Neuronal stem cell (in vitro differentiated cells): Measurements from ENCODE around the gene FBXL13.

ENCODE experiments used
- DNase-seq: peaks from one replicate; pipeline ENCODE4 v3.0.0-alpha.2; 2013; ENCODE audit warnings: low spot score
- H2AFZ ChIP-seq: one replicate; pipeline ENCODE4 v1.6.1; 2013; ENCODE audit warnings: mild to moderate bottlenecking, low read length, inconsistent platforms
- H2AK5ac ChIP-seq: 2 replicates; pipeline ENCODE4 v1.6.1; 2013; ENCODE audit warnings: low read depth, mild to moderate bottlenecking, inconsistent platforms, low read length, moderate library complexity, mixed read lengths
- H2BK120ac ChIP-seq: 2 replicates; pipeline ENCODE4 v1.6.1; 2013; ENCODE audit warnings: low read depth, mild to moderate bottlenecking, inconsistent platforms, low read length, moderate library complexity, mixed read lengths
- H2BK12ac ChIP-seq: one replicate; pipeline ENCODE4 v1.6.1; 2013; ENCODE audit warnings: low read length, inconsistent platforms
- H2BK15ac ChIP-seq: 2 replicates; pipeline ENCODE4 v1.6.1; 2013; ENCODE audit warnings: mild to moderate bottlenecking, low read length, inconsistent platforms, mixed read lengths
- H2BK5ac ChIP-seq: one replicate; pipeline ENCODE4 v1.6.1; 2013; ENCODE audit warnings: inconsistent platforms, mild to moderate bottlenecking, low read length, moderate library complexity
- H3K14ac ChIP-seq: one replicate; pipeline ENCODE4 v1.6.1; 2013; ENCODE audit warnings: low read length, inconsistent platforms
- H3K18ac ChIP-seq: 2 replicates; pipeline ENCODE4 v1.6.1; 2013; ENCODE audit warnings: low read length, inconsistent platforms
- H3K23ac ChIP-seq: 2 replicates; pipeline ENCODE4 v1.6.1; 2013; ENCODE audit warnings: low read depth, mild to moderate bottlenecking, mixed read lengths, low read length, inconsistent platforms; ENCODE audit not compliant: poor library complexity
- H3K27ac ChIP-seq: replicated peaks from 3 replicates; pipeline ENCODE4 v1.5.1; 2013; ENCODE audit warnings: low read length, inconsistent platforms
- H3K27me3 ChIP-seq, 3 experiments: 2 replicates each; pipeline ENCODE4 v1.6.1; 2013; ENCODE audit warnings: low read length in 3 of 3, mild to moderate bottlenecking in 2 of 3, inconsistent platforms in 1 of 3, low read depth in 1 of 3, mixed read lengths in 1 of 3, moderate library complexity in 1 of 3; ENCODE audit not compliant: control insufficient read depth in 3 of 3, insufficient read depth in 3 of 3
- H3K36me3 ChIP-seq, 2 donors: replicated peaks in 1 of 2; 2 replicates each; pipeline ENCODE4 v1.6.1; 2013; ENCODE audit warnings: low read length in 2 of 2; ENCODE audit not compliant: control insufficient read depth in 2 of 2, insufficient read depth in 2 of 2
- H3K4ac ChIP-seq: 2 replicates; pipeline ENCODE4 v1.6.1; 2013; ENCODE audit warnings: inconsistent platforms, mild to moderate bottlenecking, low read length, moderate library complexity
- H3K4me1 ChIP-seq, 2 donors: 1 replicate in 1 of 2; 2 replicates in 1 of 2; pipeline ENCODE4 v1.6.1; 2013; ENCODE audit warnings: low read length in 2 of 2, low read depth in 1 of 2; ENCODE audit not compliant: control insufficient read depth in 2 of 2, insufficient read depth in 1 of 2
- H3K4me2 ChIP-seq: one replicate; pipeline ENCODE4 v1.6.1; 2013; ENCODE audit warnings: mild to moderate bottlenecking, low read length, inconsistent platforms; ENCODE audit not compliant: insufficient read depth, poor library complexity, severe bottlenecking
- H3K4me3 ChIP-seq, 2 donors: 2 replicates each; pipeline ENCODE4 v1.5.1; 2013; ENCODE audit warnings: low read length in 2 of 2, mild to moderate bottlenecking in 2 of 2, inconsistent platforms in 1 of 2, moderate library complexity in 1 of 2
- H3K79me1 ChIP-seq: one replicate; pipeline ENCODE4 v1.6.1; 2013; ENCODE audit warnings: low read depth, mild to moderate bottlenecking, inconsistent platforms, low read length, moderate library complexity
- H3K9ac ChIP-seq: one replicate; pipeline ENCODE4 v1.6.1; 2013; ENCODE audit warnings: mild to moderate bottlenecking, low read depth, low read length, inconsistent platforms; ENCODE audit not compliant: poor library complexity
- H3K9me3 ChIP-seq, 2 donors: replicated peaks in 1 of 2; 2 replicates each; pipeline versions ENCODE3 to v1.6.1; 2013; ENCODE audit warnings: low read length in 2 of 2, mild to moderate bottlenecking in 2 of 2, inconsistent platforms in 1 of 2, low read depth in 1 of 2, mixed read lengths in 1 of 2, moderate library complexity in 1 of 2; ENCODE audit not compliant: control insufficient read depth in 2 of 2, insufficient read depth in 1 of 2
- H4K8ac ChIP-seq: one replicate; pipeline ENCODE4 v1.6.1; 2013; ENCODE audit warnings: low read depth, mild to moderate bottlenecking, inconsistent platforms, low read length, moderate library complexity
- H4K91ac ChIP-seq: one replicate; pipeline ENCODE4 v1.6.1; 2013; ENCODE audit warnings: low read length, low read depth, mild to moderate bottlenecking, inconsistent platforms; ENCODE audit not compliant: poor library complexity
- WGBS, 2 donors: extraction: QIAGEN DNeasy Blood & Tissue Kit; methylation state at CpG; one replicate each; pipeline ENCODE4 v1.1.7; 2013; ENCODE audit warnings: missing lambda C conversion rate in 2 of 2, mixed read lengths in 1 of 2; ENCODE audit not compliant: insufficient read length in 2 of 2, insufficient replicate concordance in 1 of 2; ENCODE audit errors: extremely low coverage in 2 of 2; 5-methylcytosine and 5-hydroxymethylcytosine counted together

Gene FBXL13

GRCh38 chr7:102976493-102976892 is 98.1 kb downstream of the FBXL13 start:
- no peak overlapping the region for H3K18ac ChIP-seq
- no peak overlapping the region for H2AK5ac ChIP-seq
- no peak overlapping the region for H4K8ac ChIP-seq
- no peak overlapping the region for H3K14ac ChIP-seq
- H3K9me3 ChIP-seq, result no peaks in the 10 kb centered on the region
- H3K4me1 ChIP-seq, result no peaks in the 10 kb centered on the region
- no peak overlapping the region for H2BK5ac ChIP-seq
- H3K4me2 ChIP-seq, result no peak overlapping the region
- H2BK15ac ChIP-seq, result no peak overlapping the region
- H2AFZ ChIP-seq, result no peak overlapping the region
- no peak overlapping the region for H3K4me3 ChIP-seq
- WGBS, 2 donors, result 91% methylated on average over 1 of the region's 8 CpGs; no CpG with 5 or more reads in 1 of the 2 donors
- H3K27ac ChIP-seq, result no peak overlapping the region
- no peak overlapping the region for H3K23ac ChIP-seq
- H3K79me1 ChIP-seq, result no peaks in the 10 kb centered on the region
- no peaks in the 10 kb centered on the region for H3K27me3 ChIP-seq
- no peak for DNase-seq
- no peaks in the 10 kb centered on the region for H3K36me3 ChIP-seq
- H4K91ac ChIP-seq, result no peak overlapping the region
- no peak overlapping the region for H2BK12ac ChIP-seq
- no peak overlapping the region for H3K9ac ChIP-seq
- no peak overlapping the region for H3K4ac ChIP-seq
- H2BK120ac ChIP-seq, result no peak overlapping the region

DNA sequence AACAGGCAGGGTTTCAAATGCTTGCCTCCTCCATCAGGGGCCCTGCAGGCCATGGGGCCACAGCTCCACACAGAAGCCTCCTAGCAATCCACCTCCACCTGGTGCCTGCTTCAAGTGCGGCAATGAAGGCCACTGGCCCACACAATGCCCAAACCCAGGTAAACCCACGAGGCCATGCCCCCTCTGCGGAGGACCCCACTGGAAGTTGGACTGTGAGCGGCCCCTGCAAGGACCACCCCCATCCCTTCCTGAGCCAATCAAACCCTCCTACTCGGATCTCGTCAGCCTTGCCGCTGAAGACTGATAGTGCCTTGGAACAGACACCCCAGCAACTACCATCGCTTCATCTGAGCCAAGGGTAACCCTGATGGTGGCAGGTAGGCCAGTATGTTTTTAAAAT is 98.7 kb downstream of the FBXL13 start:
- no peak overlapping the region for H2AK5ac ChIP-seq
- H3K14ac ChIP-seq, result no peak overlapping the region
- no peak overlapping the region for H2BK120ac ChIP-seq
- H3K36me3 ChIP-seq, result no peaks in the 10 kb centered on the region
- H2AFZ ChIP-seq, result no peak overlapping the region
- no peak overlapping the region for H2BK5ac ChIP-seq
- no peak overlapping the region for H3K27ac ChIP-seq
- H3K4ac ChIP-seq, result no peak overlapping the region
- WGBS, 2 donors, result no CpG with 5 or more reads among the region's 8 CpGs
- no peak overlapping the region for H3K4me2 ChIP-seq
- no peaks in the 10 kb centered on the region for H3K79me1 ChIP-seq
- H3K9me3 ChIP-seq, result no peaks in the 10 kb centered on the region
- H4K8ac ChIP-seq, result no peak overlapping the region
- no peak for DNase-seq
- H3K4me1 ChIP-seq, result no peaks in the 10 kb centered on the region
- H3K4me3 ChIP-seq, result no peak overlapping the region
- H3K27me3 ChIP-seq, result no peaks in the 10 kb centered on the region
- no peak overlapping the region for H2BK15ac ChIP-seq
- H3K18ac ChIP-seq, result no peak overlapping the region
- H2BK12ac ChIP-seq, result no peak overlapping the region
- no peak overlapping the region for H3K9ac ChIP-seq
- no peak overlapping the region for H3K23ac ChIP-seq
- H4K91ac ChIP-seq, result no peak overlapping the region

GRCh38 chr7:102974366-102975236 is 100.0 kb downstream of the FBXL13 start:
- no peak overlapping the region for H4K8ac ChIP-seq
- H2BK15ac ChIP-seq, result no peak overlapping the region
- H2AFZ ChIP-seq, result no peak overlapping the region
- H3K4me1 ChIP-seq, result no peaks in the 10 kb centered on the region
- no peak overlapping the region for H2BK5ac ChIP-seq
- H3K9me3 ChIP-seq, result no peaks in the 10 kb centered on the region
- DNase-seq, result no peak
- no peak overlapping the region for H3K14ac ChIP-seq
- H3K18ac ChIP-seq, result no peak overlapping the region
- H3K4me3 ChIP-seq, result no peak overlapping the region
- no peak overlapping the region for H3K9ac ChIP-seq
- 100% methylated on average over 2 of the region's 15 CpGs for WGBS, 2 donors
- H3K4me2 ChIP-seq, result no peak overlapping the region
- no peaks in the 10 kb centered on the region for H3K79me1 ChIP-seq
- no peaks in the 10 kb centered on the region for H3K36me3 ChIP-seq
- H2AK5ac ChIP-seq, result no peak overlapping the region
- no peak overlapping the region for H4K91ac ChIP-seq
- H3K27ac ChIP-seq, result no peak overlapping the region
- no peak overlapping the region for H2BK12ac ChIP-seq
- no peak overlapping the region for H2BK120ac ChIP-seq
- H3K4ac ChIP-seq, result no peak overlapping the region
- no peak overlapping the region for H3K23ac ChIP-seq
- no peaks in the 10 kb centered on the region for H3K27me3 ChIP-seq

DNA sequence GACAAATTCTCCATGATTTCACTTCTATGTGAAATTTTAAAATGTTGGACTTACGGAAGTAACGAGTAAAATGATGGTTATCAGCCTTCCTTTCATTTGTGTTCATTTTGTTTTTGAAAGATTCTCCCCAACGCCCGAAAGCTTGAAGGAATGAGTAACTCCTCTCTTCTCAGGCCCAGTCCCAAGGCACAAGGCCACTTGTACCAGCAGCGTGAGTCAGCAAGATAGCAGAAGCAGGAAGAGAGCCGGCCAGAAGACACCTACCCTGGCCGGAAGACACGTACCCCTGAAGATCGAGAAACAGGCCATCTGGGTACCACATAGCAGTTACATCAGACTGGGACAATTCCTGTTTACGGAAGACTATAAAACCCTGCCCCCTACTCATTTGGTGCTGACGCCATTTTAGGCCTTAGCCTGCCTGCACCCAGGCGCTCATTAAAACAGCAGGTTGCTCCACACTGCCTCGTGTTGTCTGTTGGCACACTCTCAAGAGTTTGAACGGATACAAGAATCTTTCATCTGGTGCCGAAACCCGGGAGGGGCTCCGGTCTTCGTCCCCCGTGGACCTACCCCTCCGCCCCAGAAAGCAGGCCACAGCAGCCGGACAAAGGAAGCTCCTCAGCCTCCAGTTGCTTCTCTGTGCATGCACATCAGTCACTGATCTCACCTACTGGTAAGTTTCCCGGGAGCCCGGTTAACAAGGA is 101.3 kb downstream of the FBXL13 start:
- no peak overlapping the region for H3K4me2 ChIP-seq
- no peak overlapping the region for H3K23ac ChIP-seq
- no peak overlapping the region for H3K18ac ChIP-seq
- H2BK15ac ChIP-seq, result no peak overlapping the region
- no peak overlapping the region for H4K8ac ChIP-seq
- H3K36me3 ChIP-seq, result no peaks in the 10 kb centered on the region
- H2BK5ac ChIP-seq, result no peak overlapping the region
- DNase-seq, result no peak
- no peaks in the 10 kb centered on the region for H3K9me3 ChIP-seq
- WGBS, 2 donors, result no CpG with 5 or more reads among the region's 23 CpGs
- H3K4me1 ChIP-seq, result no peaks in the 10 kb centered on the region
- H4K91ac ChIP-seq, result no peak overlapping the region
- no peak overlapping the region for H2AK5ac ChIP-seq
- no peak overlapping the region for H2BK120ac ChIP-seq
- H3K79me1 ChIP-seq, result no peaks in the 10 kb centered on the region
- H3K27me3 ChIP-seq, result no peaks in the 10 kb centered on the region
- no peak overlapping the region for H3K4ac ChIP-seq
- no peak overlapping the region for H3K9ac ChIP-seq
- H2AFZ ChIP-seq, result peak overlapping the region; percentile 59
- no peak overlapping the region for H2BK12ac ChIP-seq
- H3K27ac ChIP-seq, result no peak overlapping the region
- H3K14ac ChIP-seq, result no peak overlapping the region
- H3K4me3 ChIP-seq, result no peak overlapping the region
